Testis (tissue), 2 donors: ENCODE data around the gene LLPH.

ENCODE experiments used
- CTCF ChIP-seq, 3 experiments: fragments of 450-650 bp in 2 of 3; fragments of 200-600 bp in 1 of 3; sonication (generic) in 1 of 3; IDR thresholded peaks; one replicate each; pipeline ENCODE4 v1.5.1; 2016 to 2019; ENCODE audit warnings: antibody characterized with exemption in 3 of 3, mild to moderate bottlenecking in 2 of 3, moderate library complexity in 1 of 3
- POLR2A ChIP-seq: fragments of 450-650 bp; IDR thresholded peaks from one replicate; pipeline ENCODE4 v1.6.1; 2017; ENCODE audit warnings: antibody characterized with exemption, mild to moderate bottlenecking, moderate library complexity

DNA sequence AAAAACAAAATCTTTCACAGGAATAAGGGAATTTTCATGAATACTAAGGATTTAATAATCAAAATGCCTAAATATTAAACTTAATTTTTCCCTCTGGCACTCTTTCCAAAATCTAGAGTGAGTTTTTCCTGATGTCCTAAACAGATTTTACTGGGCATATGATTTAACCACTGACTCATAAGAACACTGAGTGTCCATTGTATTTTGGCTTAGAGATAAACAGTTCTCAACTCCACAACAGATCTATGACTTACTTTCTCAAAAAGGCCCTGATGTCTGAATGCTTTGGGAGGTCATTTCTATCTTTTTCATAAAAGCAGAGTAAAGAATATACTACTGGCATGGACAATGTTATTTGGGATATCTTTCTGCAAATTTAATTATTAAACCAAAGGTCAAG is 24.2 kb upstream of the LLPH start:
- TF ChIP-seq CTCF (IDR thresholded peaks at IDR 0.05), result no peak
- no peak for TF ChIP-seq POLR2A
